ENCODE results near the gene SLC2A6.

Gene SLC2A6

GRCh38 chr9:133477461-133477860 is 1.4 kb downstream of the SLC2A6 start:
- no peak for DNase-seq (ENCODE audit: low spot score)

GRCh38 chr9:133476941-133477340 is 2.0 kb downstream of the SLC2A6 start:
- no peak for DNase-seq (ENCODE audit: low spot score)

GRCh38 chr9:133476036-133476931 is 2.6 kb downstream of the SLC2A6 start:
- DNase-seq (ENCODE audit: low spot score): no peak

DNA sequence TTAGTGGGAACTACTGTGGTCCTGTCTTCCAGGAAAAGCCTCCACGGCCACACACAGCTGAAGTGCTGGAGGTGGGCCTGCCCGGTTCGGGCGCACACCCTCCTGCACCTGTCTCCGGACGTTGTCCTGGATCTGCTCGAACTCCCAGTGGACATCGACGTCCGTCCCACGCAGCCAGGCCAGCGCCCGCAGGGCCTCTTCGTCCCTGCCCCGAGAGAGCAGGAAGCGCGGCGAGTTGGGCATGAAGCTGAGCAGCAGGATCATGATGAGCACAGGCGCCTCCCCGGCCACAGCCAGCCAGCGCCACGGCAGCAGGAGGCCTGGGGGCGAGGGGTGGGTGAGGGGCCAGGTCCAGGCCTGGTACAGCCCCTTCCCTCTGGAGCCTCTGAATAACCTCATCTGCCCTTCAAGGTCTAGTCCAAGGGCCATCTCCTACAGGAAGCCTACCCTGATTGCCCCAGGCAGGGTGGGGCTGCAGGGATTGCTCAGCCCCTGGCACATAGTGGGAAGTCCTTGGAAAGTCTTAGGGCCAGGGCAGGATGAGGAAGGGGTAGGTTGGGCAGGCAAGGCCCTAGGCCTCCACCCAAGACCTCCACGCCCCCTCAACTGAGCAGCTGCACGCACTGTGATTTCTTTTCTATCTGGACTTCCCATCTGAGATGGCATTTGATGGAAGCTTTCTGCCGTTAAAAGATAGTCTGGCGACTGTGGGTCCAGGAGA is 3.4 kb downstream of the SLC2A6 start:
- DNase-seq (ENCODE audit: low spot score): no peak

DNA sequence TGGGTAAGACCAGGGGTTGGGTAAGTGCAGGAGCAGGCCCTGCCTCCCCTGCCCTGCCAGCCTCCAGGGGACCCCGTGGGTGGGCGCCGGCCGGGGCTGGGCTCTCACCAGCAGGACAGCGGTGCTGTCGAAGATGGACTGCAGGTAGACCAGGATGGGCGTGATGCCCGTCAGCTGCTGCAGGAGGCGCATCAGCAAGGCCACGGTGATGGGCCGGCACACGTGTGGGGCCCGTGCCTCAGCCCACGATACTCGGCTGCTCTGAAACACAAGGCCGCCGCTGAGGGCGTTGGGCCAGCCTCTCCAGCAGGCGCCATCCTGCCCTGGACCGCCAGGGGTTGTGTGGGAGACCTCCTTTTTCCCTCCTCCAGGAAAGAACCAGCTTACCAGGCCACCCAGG is 4.0 kb downstream of the SLC2A6 start:
- no peak for DNase-seq (ENCODE audit: low spot score)

GRCh38 chr9:133474215-133474614 is 4.7 kb downstream of the SLC2A6 start:
- DNase-seq (ENCODE audit: low spot score): no peak

GRCh38 chr9:133473743-133474142 is 5.2 kb downstream of the SLC2A6 start:
- DNase-seq (ENCODE audit: low spot score): no peak

DNA sequence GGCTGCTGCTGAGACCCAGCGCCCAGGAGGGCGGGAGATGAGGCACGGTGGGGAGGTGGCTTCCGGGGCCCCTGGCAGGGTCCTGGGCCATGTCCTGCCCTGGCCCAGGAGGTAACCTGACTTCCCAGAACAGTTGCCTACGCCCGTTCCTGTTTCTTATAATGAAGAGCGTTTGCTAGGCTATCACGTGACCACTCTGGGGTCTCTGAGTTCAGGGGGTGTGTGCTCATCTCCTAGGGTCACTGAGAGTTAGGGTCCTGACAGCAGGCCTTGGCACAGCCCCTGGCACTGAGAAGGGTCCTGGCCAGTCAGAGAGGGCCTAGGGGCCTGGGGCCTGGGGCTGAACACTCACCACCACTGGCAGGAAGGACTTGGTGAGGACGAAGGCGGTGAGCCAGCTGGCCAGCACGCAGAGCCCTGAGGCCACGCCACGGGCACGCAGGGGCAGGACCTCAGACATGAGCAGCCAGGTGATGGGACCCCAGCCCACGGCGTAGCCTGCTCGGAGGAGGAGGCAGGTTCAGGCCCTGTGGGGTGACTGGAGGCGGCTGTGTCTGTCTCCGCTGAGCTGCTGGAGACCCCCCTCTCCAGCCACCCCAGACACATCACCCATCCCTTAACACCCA is 6.0 kb downstream of the SLC2A6 start:
- no peak for DNase-seq (ENCODE audit: low spot score)

GRCh38 chr9:133472277-133472645 is 6.6 kb downstream of the SLC2A6 start:
- no peak for DNase-seq (ENCODE audit: low spot score)

DNA sequence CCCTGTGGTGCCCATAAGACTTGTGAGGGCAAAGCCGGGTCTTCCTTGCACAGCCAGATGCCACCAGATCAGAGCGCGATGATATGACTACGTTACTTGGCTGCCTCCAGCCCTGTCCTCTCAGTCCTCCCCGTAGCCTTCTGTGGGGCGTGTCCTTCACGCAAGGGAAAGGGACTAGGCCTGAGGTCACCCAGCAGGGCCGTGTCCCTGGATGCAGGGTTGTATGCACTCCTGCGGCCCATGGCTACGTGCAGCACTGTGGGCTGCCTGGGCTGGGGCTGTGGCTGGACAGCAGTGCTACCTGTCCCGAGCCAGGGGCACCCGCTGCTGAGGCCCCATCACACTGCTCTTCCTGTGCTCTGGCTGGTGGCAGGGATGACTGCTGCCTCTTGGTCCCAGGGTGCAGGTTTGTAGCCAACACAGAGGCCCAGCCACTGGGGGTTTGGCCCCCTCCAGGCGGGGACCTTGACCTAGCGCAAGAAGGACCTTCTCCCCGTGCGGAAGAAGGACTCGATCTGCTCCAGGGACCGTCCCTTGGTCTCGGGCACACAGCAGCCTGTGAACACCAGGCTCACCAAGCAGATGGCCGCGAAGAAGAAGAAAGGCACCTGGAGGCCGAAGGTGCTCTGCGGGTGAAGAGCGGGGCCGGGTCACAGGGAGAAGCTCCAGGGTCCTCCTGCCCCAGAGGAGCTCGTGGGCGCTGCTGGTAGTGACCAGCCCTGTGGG is 7.2 kb downstream of the SLC2A6 start:
- DNase-seq (ENCODE audit: low spot score): no peak

DNA sequence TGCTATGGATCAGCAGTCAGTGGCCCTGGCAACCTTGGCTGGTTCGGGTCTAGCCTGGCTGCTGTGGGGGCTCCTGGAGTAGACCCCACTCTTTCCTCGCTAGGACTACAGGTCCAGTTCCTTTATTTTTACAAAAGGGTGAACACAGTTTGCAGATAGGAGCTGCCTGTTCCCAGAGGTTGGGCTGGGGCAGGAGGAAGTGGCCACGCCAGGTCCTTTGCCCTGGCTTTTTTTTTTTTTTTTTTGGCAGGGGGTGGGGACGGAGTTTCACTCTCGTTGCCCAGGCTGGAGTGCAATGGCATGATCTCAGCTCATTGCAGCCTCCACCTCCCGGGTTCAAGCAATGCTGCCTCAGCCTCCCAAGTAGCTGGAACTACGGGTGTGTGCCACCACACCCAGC is 7.9 kb downstream of the SLC2A6 start:
- DNase-seq (ENCODE audit: low spot score): no peak

GRCh38 chr9:133470427-133470924 is 8.4 kb downstream of the SLC2A6 start:
- no peak for DNase-seq (ENCODE audit: low spot score)

- no peak for DNase-seq (ENCODE audit: low spot score)
These were observed 10.0 kb downstream of the SLC2A6 start for GRCh38 chr9:133468777-133469421.

GRCh38 chr9:133468374-133468773 is 10.5 kb downstream of the SLC2A6 start:
- DNase-seq (ENCODE audit: low spot score): no peak

DNA sequence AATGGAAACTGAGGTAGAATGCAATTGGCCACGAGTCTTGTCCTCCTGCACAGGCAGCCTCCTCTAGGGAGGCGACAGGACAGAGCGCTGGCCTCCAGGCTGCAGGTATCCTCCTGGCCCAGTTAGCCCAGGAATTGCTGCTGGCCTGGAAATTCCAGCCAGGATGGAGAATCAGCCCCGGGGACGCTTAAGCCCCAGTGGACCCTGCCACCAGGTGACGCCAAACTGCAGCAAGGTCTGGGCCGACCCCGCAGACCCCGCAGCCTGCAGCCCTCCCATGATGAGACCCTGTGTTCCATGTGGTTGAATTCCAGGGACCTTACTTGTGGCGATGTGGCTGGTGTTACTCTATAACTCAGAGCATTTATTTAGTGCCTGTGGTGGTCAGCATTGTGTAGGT is 11.8 kb downstream of the SLC2A6 start:
- DNase-seq (ENCODE audit: low spot score): no peak

DNA sequence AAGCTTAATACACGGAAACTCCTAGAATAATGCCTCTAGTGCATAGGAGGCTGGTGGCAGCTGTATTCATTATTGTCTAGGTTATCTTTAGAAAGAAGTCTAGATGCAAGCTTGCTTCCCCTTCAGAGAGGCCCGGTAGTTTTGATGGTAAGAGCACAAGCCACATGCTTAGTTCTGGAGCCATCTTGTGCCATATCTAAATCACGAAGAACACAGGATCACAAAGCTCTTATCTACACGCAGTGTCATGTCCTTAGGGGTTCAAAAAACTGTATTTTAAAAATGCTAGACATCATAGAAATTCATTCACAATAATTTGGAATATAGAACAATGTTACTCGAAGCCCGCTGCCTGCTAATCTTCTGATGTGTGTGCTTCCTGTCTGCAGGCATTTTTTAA is 12.9 kb downstream of the SLC2A6 start:
- no peak for DNase-seq (ENCODE audit: low spot score)

DNA sequence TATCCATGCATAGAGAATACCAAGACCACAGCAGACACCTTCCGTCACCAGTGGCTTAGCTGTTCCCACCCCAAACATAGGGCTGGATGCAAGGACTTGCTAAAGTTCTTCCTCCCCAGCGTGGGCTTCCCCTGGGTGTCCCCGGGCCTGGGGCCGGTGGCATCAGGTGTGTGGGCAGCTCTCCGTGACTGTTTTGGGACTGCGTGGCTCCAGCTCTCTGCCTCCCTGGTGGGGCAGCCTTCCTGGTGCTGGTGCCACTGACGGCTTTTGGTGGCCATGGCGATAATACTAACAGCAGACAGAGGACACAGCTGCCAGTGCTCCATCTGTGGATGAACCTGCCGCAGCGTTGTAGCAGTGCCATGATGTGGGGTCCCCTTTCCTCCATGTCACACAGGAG is 14.3 kb downstream of the SLC2A6 start:
- DNase-seq (ENCODE audit: low spot score): no peak

DNA sequence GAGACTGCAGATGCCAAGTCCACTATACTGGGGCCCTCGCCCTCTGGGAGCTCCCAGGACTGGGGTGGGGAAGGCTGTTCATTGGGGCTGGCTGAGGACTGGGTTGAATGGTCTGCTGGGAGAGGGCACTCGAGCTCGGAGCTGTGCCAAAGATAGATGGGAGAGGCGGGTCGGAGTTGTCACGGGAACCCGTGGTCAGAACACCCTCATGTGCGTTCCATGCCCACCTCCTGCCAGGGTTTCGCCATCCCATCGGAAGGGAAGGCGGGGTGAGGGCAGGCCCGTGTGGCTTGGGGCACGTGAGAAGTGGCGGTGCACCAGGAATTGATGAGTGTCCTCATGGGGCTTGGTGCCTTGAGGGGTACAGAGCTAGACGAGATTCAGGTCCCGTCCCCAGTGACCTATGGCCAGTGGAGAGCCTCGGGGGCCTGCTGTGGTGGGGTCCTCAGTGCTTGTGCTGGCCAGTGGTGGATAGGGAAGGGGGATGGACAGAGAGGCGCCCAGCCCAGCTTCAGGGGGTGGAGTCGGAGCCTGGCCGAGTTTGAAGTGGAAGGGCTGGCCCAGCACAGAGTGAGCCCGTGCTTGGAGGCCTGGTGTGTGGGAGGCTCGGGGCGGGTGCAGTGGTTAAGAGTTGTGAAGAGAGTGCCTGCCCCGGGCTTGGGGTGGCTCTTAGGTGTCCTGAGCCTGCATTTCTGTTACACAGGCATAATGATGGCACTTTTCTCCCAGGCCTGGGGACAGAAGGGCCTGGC is 14.9 kb downstream of the SLC2A6 start:
- DNase-seq (ENCODE audit: low spot score): no peak

DNA sequence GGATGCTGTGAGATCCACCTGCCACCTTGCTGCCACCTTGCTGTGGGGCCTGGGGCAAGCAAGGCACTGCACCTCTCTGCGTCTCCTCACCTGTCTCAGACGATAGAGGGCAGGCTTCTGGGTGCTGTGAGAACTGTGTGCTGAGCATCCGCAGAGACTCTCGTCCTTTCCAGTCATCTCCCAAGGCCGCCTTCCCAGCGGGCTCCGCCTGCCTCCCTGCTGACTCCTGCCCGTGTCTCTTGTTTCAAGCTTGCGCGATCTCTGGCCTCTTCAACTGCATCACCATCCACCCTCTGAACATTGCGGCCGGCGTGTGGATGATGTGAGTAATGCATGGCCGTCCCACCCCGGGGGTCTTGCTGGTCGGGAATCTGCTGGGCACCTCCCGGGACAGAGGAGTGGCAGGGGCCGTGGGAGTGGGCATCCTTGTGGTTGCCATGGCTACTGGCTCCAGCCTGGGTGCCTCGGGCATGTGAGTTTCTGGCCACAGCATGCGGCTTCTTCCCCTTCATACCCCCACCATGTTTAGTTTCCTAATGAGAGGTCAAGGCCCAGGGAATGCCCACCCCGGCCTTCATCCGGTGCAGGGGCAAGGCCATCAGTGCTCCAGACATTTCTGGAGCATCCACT is 15.6 kb downstream of the SLC2A6 start:
- no peak for DNase-seq (ENCODE audit: low spot score)

GRCh38 chr9:133461975-133462374 is 16.9 kb downstream of the SLC2A6 start:
- DNase-seq (ENCODE audit: low spot score): no peak

Measured in left forelimb (tissue), 1 donor.